ENCODE data around the gene FAXDC2. TPM values are rescaled to one million over a fixed set of nuclear protein-coding genes. Genes with fewer than 3 reads are reported as not detected.
A peak's percentile ranks its signal among the peaks of the same experiment; 100 is the strongest.

The FAXDC2 gene
- total and polyA plus RNA-seq, 2 of the 13 experiments (the other 11 are each of a cell fraction or from before 2014, with no cell fraction given): 4.7 to 58.8 TPM

DNA sequence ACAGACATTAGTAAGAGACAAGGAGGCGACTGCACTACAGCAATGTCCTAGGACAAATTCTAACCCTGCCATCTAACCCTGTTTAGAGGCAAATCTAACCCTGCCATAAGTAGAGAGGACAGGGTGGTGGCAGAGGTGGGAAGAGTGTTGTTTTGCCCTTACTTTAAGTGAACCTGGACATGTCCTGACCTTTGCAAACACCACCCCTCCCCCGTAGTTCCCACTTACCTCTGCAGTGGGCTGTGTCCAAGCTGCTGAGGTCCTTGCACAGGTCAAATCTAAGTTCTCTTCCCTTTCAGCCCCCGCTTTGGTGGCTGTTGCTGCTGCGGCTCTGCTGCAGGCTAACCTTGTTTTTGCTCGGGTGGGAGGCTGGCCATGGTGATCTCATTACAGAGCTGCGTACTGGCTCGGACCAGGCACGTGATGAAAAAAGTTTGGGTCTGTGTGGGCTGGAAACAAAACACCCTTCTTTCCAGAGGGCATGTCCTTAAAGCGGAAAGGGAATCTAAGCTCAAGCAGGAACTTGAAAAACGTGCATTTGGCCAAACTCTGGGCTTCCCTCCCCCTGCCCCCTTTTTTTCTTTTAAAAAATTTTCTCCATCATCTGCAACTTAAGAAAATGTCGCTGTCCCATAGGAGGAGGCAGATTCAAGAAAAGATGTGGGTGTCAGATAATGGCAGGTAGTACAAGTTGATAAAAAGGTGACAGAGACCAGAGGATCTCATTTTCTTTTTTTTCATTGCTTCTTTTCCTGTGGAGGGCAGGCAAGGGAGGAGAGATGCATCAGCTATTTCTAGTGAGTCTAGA is at the start of gene FAXDC2 (continued):
- TF ChIP-seq, protein P1, sequence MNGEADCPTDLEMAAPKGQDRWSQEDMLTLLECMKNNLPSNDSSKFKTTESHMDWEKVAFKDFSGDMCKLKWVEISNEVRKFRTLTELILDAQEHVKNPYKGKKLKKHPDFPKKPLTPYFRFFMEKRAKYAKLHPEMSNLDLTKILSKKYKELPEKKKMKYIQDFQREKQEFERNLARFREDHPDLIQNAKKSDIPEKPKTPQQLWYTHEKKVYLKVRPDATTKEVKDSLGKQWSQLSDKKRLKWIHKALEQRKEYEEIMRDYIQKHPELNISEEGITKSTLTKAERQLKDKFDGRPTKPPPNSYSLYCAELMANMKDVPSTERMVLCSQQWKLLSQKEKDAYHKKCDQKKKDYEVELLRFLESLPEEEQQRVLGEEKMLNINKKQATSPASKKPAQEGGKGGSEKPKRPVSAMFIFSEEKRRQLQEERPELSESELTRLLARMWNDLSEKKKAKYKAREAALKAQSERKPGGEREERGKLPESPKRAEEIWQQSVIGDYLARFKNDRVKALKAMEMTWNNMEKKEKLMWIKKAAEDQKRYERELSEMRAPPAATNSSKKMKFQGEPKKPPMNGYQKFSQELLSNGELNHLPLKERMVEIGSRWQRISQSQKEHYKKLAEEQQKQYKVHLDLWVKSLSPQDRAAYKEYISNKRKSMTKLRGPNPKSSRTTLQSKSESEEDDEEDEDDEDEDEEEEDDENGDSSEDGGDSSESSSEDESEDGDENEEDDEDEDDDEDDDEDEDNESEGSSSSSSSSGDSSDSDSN (CRISPR knock-in tag; IDR thresholded peaks at IDR 0.05): 0 out of 2 replicates have a peak, but pooled peaks have one; percentile 43
- no peak for TF ChIP-seq ZNF432 (CRISPR knock-in tag; IDR thresholded peaks at IDR 0.05; ENCODE audit: borderline replicate concordance)
- TF ChIP-seq KMT2A (CRISPR knock-in tag; IDR thresholded peaks at IDR 0.05): 0 out of 2 replicates have a peak, but pooled peaks have one; percentile 22
- peak; percentile 47; the same call in 1 of the 2 replicates for TF ChIP-seq RARA (CRISPR knock-in tag; IDR thresholded peaks at IDR 0.05)
- TF ChIP-seq, protein P2, sequence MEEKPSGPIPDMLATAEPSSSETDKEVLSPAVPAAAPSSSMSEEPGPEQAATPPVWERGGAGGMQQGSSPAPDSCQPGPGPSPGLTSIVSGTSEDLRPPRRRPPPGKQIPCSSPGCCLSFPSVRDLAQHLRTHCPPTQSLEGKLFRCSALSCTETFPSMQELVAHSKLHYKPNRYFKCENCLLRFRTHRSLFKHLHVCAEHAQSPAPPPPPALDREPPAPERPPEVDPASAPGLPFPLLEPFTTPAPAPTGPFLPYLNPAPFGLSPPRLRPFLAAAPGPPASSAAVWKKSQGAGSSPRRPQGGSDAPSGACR (CRISPR knock-in tag; IDR thresholded peaks at IDR 0.05): 0 out of 2 replicates have a peak, but pooled peaks have one; percentile 37
- no peak for TF ChIP-seq ZBTB37 (CRISPR knock-in tag; IDR thresholded peaks at IDR 0.05)
- no peak for TF ChIP-seq NONO (IDR thresholded peaks at IDR 0.05)
- TF ChIP-seq NONO (CRISPR knock-in tag; conservative IDR thresholded peaks at IDR 0.05): peak; percentile 50; the same call in 1 of the 2 replicates
- TF ChIP-seq TOE1 (CRISPR knock-in tag; IDR thresholded peaks at IDR 0.05): no peak
- peak; percentile 51; the same call in 1 of the 2 replicates for TF ChIP-seq KDM2A (CRISPR knock-in tag; IDR thresholded peaks at IDR 0.05; ENCODE audit: borderline replicate concordance, low read depth)
- TF ChIP-seq SOX13 (IDR thresholded peaks at IDR 0.05): no peak
- TF ChIP-seq SOX13 (CRISPR knock-in tag; conservative IDR thresholded peaks at IDR 0.05 in 1 of 2, IDR thresholded peaks at IDR 0.05 in 1 of 2): peak in 1 of 2 experiments; percentile 55; a peak in 2 of 4 replicates
- no peak for TF ChIP-seq PCBP2 (optimal IDR thresholded peaks at IDR 0.05; ENCODE audit: low read depth, low read length, poor library complexity, severe bottlenecking)
- TF ChIP-seq ZSCAN20 (CRISPR knock-in tag; IDR thresholded peaks at IDR 0.05; ENCODE audit: borderline replicate concordance): no peak
- TF ChIP-seq GLI4 (CRISPR knock-in tag; IDR thresholded peaks at IDR 0.05; ENCODE audit: borderline replicate concordance): no peak
- TF ChIP-seq MAFF (IDR thresholded peaks at IDR 0.05; ENCODE audit: low read depth, low read length): no peak
- no peak for TF ChIP-seq U2AF1 (optimal IDR thresholded peaks at IDR 0.05; ENCODE audit: low read depth, low read length)
- TF ChIP-seq, protein P3, sequence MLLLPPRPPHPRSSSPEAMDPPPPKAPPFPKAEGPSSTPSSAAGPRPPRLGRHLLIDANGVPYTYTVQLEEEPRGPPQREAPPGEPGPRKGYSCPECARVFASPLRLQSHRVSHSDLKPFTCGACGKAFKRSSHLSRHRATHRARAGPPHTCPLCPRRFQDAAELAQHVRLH (CRISPR knock-in tag; IDR thresholded peaks at IDR 0.05; ENCODE audit: borderline replicate concordance, low read depth): peak; percentile 52; the same call in 1 of the 2 replicates
- TF ChIP-seq REXO4 (CRISPR knock-in tag; IDR thresholded peaks at IDR 0.05; ENCODE audit: borderline replicate concordance): no peak
- TF ChIP-seq NR2F2 (IDR thresholded peaks at IDR 0.05; ENCODE audit: borderline replicate concordance, low read depth): no peak; the same call in 1 of the 2 replicates
- TF ChIP-seq, protein P4, sequence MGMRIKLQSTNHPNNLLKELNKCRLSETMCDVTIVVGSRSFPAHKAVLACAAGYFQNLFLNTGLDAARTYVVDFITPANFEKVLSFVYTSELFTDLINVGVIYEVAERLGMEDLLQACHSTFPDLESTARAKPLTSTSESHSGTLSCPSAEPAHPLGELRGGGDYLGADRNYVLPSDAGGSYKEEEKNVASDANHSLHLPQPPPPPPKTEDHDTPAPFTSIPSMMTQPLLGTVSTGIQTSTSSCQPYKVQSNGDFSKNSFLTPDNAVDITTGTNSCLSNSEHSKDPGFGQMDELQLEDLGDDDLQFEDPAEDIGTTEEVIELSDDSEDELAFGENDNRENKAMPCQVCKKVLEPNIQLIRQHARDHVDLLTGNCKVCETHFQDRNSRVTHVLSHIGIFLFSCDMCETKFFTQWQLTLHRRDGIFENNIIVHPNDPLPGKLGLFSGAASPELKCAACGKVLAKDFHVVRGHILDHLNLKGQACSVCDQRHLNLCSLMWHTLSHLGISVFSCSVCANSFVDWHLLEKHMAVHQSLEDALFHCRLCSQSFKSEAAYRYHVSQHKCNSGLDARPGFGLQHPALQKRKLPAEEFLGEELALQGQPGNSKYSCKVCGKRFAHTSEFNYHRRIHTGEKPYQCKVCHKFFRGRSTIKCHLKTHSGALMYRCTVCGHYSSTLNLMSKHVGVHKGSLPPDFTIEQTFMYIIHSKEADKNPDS (CRISPR knock-in tag; IDR thresholded peaks at IDR 0.05): no peak

All from HepG2 (cell line).